Measurements from ENCODE around the gene RPL18A. TPM values are rescaled to one million over a fixed set of nuclear protein-coding genes. Genes with fewer than 3 reads are reported as not detected.
A peak's percentile ranks its signal among the peaks of the same experiment; 100 is the strongest.

RPL18A gene
- total and polyA plus RNA-seq, 2 of the 13 experiments (the other 11 are each of a cell fraction or from before 2014, with no cell fraction given) = 1,471 to 2,004 TPM

DNA sequence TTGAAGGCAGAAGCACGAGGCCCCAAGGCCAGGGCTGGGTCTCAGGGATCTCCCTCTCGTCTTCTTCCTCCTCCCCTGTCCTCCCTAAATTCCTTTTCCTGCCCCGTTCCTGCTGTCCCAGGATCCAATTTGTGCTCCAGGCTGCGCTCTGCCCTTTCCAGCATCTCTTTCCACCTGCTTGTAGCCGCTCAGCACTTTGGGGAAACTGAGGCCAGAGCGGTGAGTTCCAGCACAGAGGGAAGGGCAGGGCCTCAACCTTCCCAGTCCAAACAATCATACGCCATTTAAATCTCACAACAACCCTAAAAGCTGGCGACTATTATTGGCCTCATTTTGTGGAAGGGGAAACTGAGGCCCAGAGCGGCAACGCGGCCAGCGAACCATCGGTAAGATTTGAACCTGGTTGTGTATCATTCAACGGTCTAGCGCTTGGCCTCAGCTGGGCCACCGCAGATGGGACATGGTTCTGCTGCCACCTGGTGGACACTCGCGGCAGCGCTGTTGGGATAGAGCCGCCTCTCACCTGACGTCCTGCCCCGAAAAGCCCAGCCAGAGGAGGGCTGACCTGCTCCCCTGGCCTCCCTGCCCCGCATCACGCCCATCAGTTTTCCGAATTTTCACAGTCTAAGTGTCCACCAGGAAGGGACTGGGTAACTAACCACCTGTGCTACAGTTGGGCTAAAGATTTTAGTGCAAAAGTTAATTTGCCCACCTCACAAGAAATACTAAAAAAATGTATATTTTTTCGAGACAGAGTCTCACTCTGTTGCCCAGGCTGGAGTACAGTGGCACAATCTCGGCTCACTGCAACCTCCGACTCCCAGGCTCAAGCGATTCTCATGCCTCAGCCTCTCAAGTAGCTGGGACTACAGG, 4.2 kb upstream of the RPL18A start:
- DNase-seq (ENCODE audit: low spot score) (peak; percentile 57), FAIRE-seq (peak; percentile 84), ATAC-seq (peak; percentile 59)
- ChIA-PET CTCF (ENCODE audit: low intra/inter-chr PET ratio, low total read pairs) (interaction anchor here (0.6 to 1.8 kb wide), 3 partner anchors 71 to 359 kb away, joined by 3 to 8 read pairs (median 3); no protein-coding TSS in a partner anchor), POLR2A (interaction anchor here (0.9 kb wide), 1 partner anchor 9 kb away, joined by 3 read pairs; no protein-coding TSS in a partner anchor)
- H3K27ac ChIP-seq (ENCODE audit: extremely low read length, insufficient read depth, low read length) = no peak overlapping the region
- no peak overlapping the region for H3K4me3 ChIP-seq (replicated peaks in 1 of 3; ENCODE audit: insufficient read depth in 1 of 3, low read depth in 2 of 3, low read length in 3 of 3)
- in situ Hi-C loops (cut with HindIII; ENCODE audit: extremely low pct_ligation_motif_present, low pct_unique_long_range_greater_than_20kb) = loop anchor here (10.0 kb wide), 1 partner anchor 151 kb away; no protein-coding TSS in a partner anchor
- peaks cover 4% of the 10 kb centered on the region for H3K4me1 ChIP-seq (ENCODE audit: insufficient read depth, low read length)
- no peaks in the 10 kb centered on the region; a peak in 1 of 5 replicates for H3K27me3 ChIP-seq (ENCODE audit: control insufficient read depth in 1 of 2, insufficient read depth in 2 of 2, low read length in 2 of 2)
- H2AFZ ChIP-seq (ENCODE audit: low read length) = no peak overlapping the region
- H3K36me3 ChIP-seq (replicated peaks in 1 of 2; ENCODE audit: control insufficient read depth in 1 of 2, insufficient read depth in 2 of 2, low read length in 2 of 2) = no peaks in the 10 kb centered on the region
- no TSS peak for BruUV-seq (replicated peaks)
- intact Hi-C loops (cut with micrococcal nuclease; ENCODE audit: unreplicated experiment) = loop anchor here (1.0 to 5.0 kb wide), 4 partner anchors 21 to 80 kb away; partner anchors contain the start of gene CCDC124
- H3K4me2 ChIP-seq (ENCODE audit: low read depth, low read length) = peak overlapping the region; percentile 16; the same call in 1 of the 2 replicates
- no peak overlapping the region for H3K9ac ChIP-seq (ENCODE audit: insufficient read depth, low read depth, low read length)
- WGBS (ENCODE audit: low lambda C conversion rate) = 12% methylated on average over 16 of the region's 29 CpGs
- peaks cover 8% of the 10 kb centered on the region for H4K20me1 ChIP-seq (ENCODE audit: insufficient read depth, low read length)
- no peaks in the 10 kb centered on the region for H3K9me3 ChIP-seq (ENCODE audit: low read length)
- peaks cover 8% of the 10 kb centered on the region for H3K79me2 ChIP-seq (ENCODE audit: insufficient read depth, low read length)
- TF ChIP-seq NR2F6 (IDR thresholded peaks at IDR 0.05) (no peak), NR2F6 (CRISPR knock-in tag; IDR thresholded peaks at IDR 0.05) (peak; percentile 30; the same call in 1 of the 2 replicates), ZNF670 (CRISPR knock-in tag; IDR thresholded peaks at IDR 0.05; ENCODE audit: borderline replicate concordance) (no peak), YEATS4 (CRISPR knock-in tag; IDR thresholded peaks at IDR 0.05; ENCODE audit: borderline replicate concordance) (0 out of 2 replicates have a peak, but pooled peaks have one; percentile 30), ZMYM2 (CRISPR knock-in tag; IDR thresholded peaks at IDR 0.05) (0 out of 2 replicates have a peak, but pooled peaks have one; percentile 32), ZNF567 (CRISPR knock-in tag; IDR thresholded peaks at IDR 0.05; ENCODE audit: borderline replicate concordance) (no peak), RXRB (CRISPR knock-in tag; IDR thresholded peaks at IDR 0.05; ENCODE audit: borderline replicate concordance) (peak; percentile 54; the same call in 1 of the 2 replicates), THAP11 (CRISPR knock-in tag; IDR thresholded peaks at IDR 0.05) (peak; percentile 63), FOXO1 (CRISPR knock-in tag; IDR thresholded peaks at IDR 0.05) (peak; percentile 39; the same call in 1 of the 2 replicates), AKAP8 (CRISPR knock-in tag; IDR thresholded peaks at IDR 0.05) (peak; percentile 74; the same call in 1 of the 2 replicates), STAG1 (CRISPR knock-in tag; IDR thresholded peaks at IDR 0.05) (peak; percentile 98), ZNF431 (CRISPR knock-in tag; IDR thresholded peaks at IDR 0.05; ENCODE audit: borderline replicate concordance, low read depth) (no peak), KAT8 (CRISPR knock-in tag; IDR thresholded peaks at IDR 0.05) (0 out of 2 replicates have a peak, but pooled peaks have one; percentile 35), ZNF605 (CRISPR knock-in tag; IDR thresholded peaks at IDR 0.05) (0 out of 2 replicates have a peak, but pooled peaks have one; percentile 31), KDM2A (CRISPR knock-in tag; IDR thresholded peaks at IDR 0.05; ENCODE audit: borderline replicate concordance, low read depth) (peak; percentile 82), SMC3 (IDR thresholded peaks at IDR 0.05; ENCODE audit: low read length) (peak; percentile 55), MED1 (CRISPR knock-in tag; IDR thresholded peaks at IDR 0.05) (peak; percentile 42; the same call in 1 of the 2 replicates), SOX5 (CRISPR knock-in tag; IDR thresholded peaks at IDR 0.05; ENCODE audit: borderline replicate concordance) (0 out of 2 replicates have a peak, but pooled peaks have one; percentile 14), LCORL (IDR thresholded peaks at IDR 0.05) (no peak), LCORL (CRISPR knock-in tag; IDR thresholded peaks at IDR 0.05) (peak; percentile 51; the same call in 1 of the 2 replicates), ZNF331 (CRISPR knock-in tag; IDR thresholded peaks at IDR 0.05) (peak; percentile 17; the same call in 1 of the 2 replicates), RAD21 (CRISPR knock-in tag; IDR thresholded peaks at IDR 0.05) (peak; percentile 95), ZBTB38 (CRISPR knock-in tag; IDR thresholded peaks at IDR 0.05) (peak; percentile 67; the same call in 1 of the 2 replicates)
- TF ChIP-seq, protein P1, sequence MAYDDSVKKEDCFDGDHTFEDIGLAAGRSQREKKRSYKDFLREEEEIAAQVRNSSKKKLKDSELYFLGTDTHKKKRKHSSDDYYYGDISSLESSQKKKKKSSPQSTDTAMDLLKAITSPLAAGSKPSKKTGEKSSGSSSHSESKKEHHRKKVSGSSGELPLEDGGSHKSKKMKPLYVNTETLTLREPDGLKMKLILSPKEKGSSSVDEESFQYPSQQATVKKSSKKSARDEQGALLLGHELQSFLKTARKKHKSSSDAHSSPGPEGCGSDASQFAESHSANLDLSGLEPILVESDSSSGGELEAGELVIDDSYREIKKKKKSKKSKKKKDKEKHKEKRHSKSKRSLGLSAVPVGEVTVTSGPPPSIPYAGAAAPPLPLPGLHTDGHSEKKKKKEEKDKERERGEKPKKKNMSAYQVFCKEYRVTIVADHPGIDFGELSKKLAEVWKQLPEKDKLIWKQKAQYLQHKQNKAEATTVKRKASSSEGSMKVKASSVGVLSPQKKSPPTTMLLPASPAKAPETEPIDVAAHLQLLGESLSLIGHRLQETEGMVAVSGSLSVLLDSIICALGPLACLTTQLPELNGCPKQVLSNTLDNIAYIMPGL (CRISPR knock-in tag; IDR thresholded peaks at IDR 0.05; ENCODE audit: borderline replicate concordance in 1 of 2, low read depth in 1 of 2) = peak; percentile 48 to 66; a peak in 3 of 4 replicates

Data from HepG2 (cell line).